Iris pigment epithelial cell (primary cell): ENCODE measurements around the gene DSCAM.
"Not testable (repeated sequence)": the region's sequence is repeated elsewhere in the genome, so short reads cannot be mapped to it uniquely, and the experiment has no call there.

ENCODE experiments used
- DNase-seq: peaks from one replicate; pipeline ENCODE4 v3.0.0-alpha.2; 2011; ENCODE audit warnings: low read depth

Gene DSCAM

GRCh38 chr21:40049031-40049930, 797.7 kb downstream of the DSCAM start:
- DNase-seq, result peak; percentile 7

- DNase-seq, result no peak
These were observed 798.8 kb downstream of the DSCAM start for GRCh38 chr21:40047993-40048730.

GRCh38 chr21:40047211-40047610, 799.7 kb downstream of the DSCAM start:
- no peak for DNase-seq

- DNase-seq, result no peak
These were observed 803.1 kb downstream of the DSCAM start for GRCh38 chr21:40043866-40044265.

GRCh38 chr21:40043423-40043822, 803.5 kb downstream of the DSCAM start:
- no peak for DNase-seq

GRCh38 chr21:40041446-40041845, 805.5 kb downstream of the DSCAM start:
- DNase-seq, result no peak

- not testable (repeated sequence) for DNase-seq
These were observed 813.7 kb downstream of the DSCAM start for GRCh38 chr21:40033156-40033782.

- no peak for DNase-seq
These were observed 817.1 kb downstream of the DSCAM start for GRCh38 chr21:40029888-40030287.

GRCh38 chr21:40028393-40028792, 818.6 kb downstream of the DSCAM start:
- not testable (repeated sequence) for DNase-seq

- DNase-seq, result no peak
These were observed 825.2 kb downstream of the DSCAM start for GRCh38 chr21:40021558-40022351.

- DNase-seq, result no peak
These were observed 826.3 kb downstream of the DSCAM start for GRCh38 chr21:40020651-40021050.

- no peak for DNase-seq
These were observed 828.0 kb downstream of the DSCAM start for GRCh38 chr21:40018871-40019475.

- no peak for DNase-seq
These were observed 830.3 kb downstream of the DSCAM start for GRCh38 chr21:40016667-40017066.

- DNase-seq, result no peak
These were observed 830.7 kb downstream of the DSCAM start for GRCh38 chr21:40016234-40016633.

- DNase-seq, result no peak
These were observed 831.1 kb downstream of the DSCAM start for GRCh38 chr21:40015818-40016217.

GRCh38 chr21:40014394-40014793, 832.6 kb downstream of the DSCAM start:
- no peak for DNase-seq

GRCh38 chr21:40013001-40013735, 833.8 kb downstream of the DSCAM start:
- no peak for DNase-seq

- no peak for DNase-seq
These were observed 835.6 kb downstream of the DSCAM start for GRCh38 chr21:40011371-40011770.

- no peak for DNase-seq
These were observed 844.0 kb downstream of the DSCAM start for GRCh38 chr21:40002978-40003377.

- DNase-seq, result no peak
These were observed 862.5 kb downstream of the DSCAM start for GRCh38 chr21:39984286-39984991.
